SK-MEL-5 (cell line): ENCODE data around the gene FDX2. TPM values are rescaled to one million over a fixed set of nuclear protein-coding genes. Genes with fewer than 3 reads are reported as not detected.

Experiments used
- DNase-seq: peaks from one replicate; pipeline ENCODE4 v3.0.0-alpha.2; 2016; ENCODE audit warnings: low read depth, low spot score
- in situ Hi-C: cut with HindIII; loops from 2 replicates; pipeline ENCODE4 v1.10.0; 2016; ENCODE audit warnings: low sequenced_read_pairs, high pct_unique_total_duplicates, low pct_unique_long_range_greater_than_20kb
- small RNA-seq, 2 experiments: library from RNA; depleted of rRNA; stranded (forward); fragments of <200 nt; gene quantifications; one replicate each; pipeline ENCODE3, GENCODE V24; 2014
- total RNA-seq: library from RNA; depleted of rRNA; stranded (reverse); fragments of >200 nt; shearing (Covaris generic); gene quantifications from 2 replicates; pipeline ENCODE4 v1.2.3, GENCODE V29; 2014; rRNA removed

FDX2 gene
- total RNA-seq, 1 experiment from 2014 or later: 23.1 TPM

DNA sequence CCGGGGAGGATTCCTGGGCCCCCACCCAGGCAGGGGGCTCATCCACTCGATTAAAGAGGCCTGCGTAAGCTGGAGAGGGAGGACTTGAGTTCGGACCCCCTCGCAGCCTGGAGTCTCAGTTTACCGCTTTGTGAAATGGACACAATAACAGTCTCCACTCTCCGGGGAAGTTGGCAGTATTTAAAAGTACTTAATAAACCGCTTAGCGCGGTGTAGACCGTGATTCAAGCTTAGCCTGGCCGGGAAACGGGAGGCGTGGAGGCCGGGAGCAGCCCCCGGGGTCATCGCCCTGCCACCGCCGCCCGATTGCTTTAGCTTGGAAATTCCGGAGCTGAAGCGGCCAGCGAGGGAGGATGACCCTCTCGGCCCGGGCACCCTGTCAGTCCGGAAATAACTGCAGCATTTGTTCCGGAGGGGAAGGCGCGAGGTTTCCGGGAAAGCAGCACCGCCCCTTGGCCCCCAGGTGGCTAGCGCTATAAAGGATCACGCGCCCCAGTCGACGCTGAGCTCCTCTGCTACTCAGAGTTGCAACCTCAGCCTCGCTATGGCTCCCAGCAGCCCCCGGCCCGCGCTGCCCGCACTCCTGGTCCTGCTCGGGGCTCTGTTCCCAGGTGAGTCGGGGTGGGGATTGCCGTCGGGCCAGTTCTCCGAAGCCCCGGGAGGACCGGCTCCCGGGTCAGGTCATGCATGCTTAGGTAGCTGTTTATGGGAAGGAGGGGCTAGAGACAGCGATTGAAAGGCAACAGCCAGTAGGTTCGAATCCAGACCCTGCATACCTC, 45.0 kb downstream of the FDX2 start, which contains the start of gene ICAM1:
ICAM1 (plus strand) TSS at position 505 of the 779 bp plus-strand sequence; CDS start at position 545, 40 bp downstream.
- in situ Hi-C loops: no loop called here
- peak; percentile 82 for DNase-seq

GRCh38 chr19:10270180-10270615, 45.6 kb downstream of the FDX2 start:
- in situ Hi-C loops: no loop called here
- no peak for DNase-seq

- in situ Hi-C loops: no loop called here
- peak; percentile 66 for DNase-seq
Measured at GRCh38 chr19:10269333-10270179, 46.3 kb downstream of the FDX2 start.

GRCh38 chr19:10268071-10268470, 47.7 kb downstream of the FDX2 start:
- no peak for DNase-seq
- in situ Hi-C loops: no loop called here

- no peak for DNase-seq
- in situ Hi-C loops: no loop called here
Measured at GRCh38 chr19:10266706-10267105, 49.1 kb downstream of the FDX2 start.

GRCh38 chr19:10262771-10263170, 53.0 kb downstream of the FDX2 start:
- in situ Hi-C loops: no loop called here
- DNase-seq: no peak

- DNase-seq: no peak
- in situ Hi-C loops: no loop called here
Measured at GRCh38 chr19:10260141-10260584, 55.7 kb downstream of the FDX2 start.

Small RNA genes lying within 50 kb of the gene (small RNA-seq; reads per million reads assigned to genes)
- gene AC011511.1: 0 reads per million in 2 experiments
- gene AC011511.4: 0 reads per million in 2 experiments

Other genes with a start within 250 kb of the FDX2 start
- 22.8 and 24.3 TPM in 2 replicates for gene SHFL, start 229.7 kb downstream of the FDX2 start, total RNA-seq
- 1.5 and 2.6 TPM in 2 replicates for gene ANGPTL6, start 213.3 kb downstream of the FDX2 start, total RNA-seq
- gene PPAN, start 209.7 kb downstream of the FDX2 start, total RNA-seq: 34.0 and 42.4 TPM in 2 replicates
- 3.1 and 4.4 TPM in 2 replicates for gene P2RY11, start 204.3 kb downstream of the FDX2 start, total RNA-seq
- gene EIF3G, start 196.1 kb downstream of the FDX2 start, total RNA-seq: 275 and 291 TPM in 2 replicates
- gene DNMT1, start 121.1 kb downstream of the FDX2 start, total RNA-seq: 34.1 and 42.1 TPM in 2 replicates
- gene S1PR2, start 84.7 kb downstream of the FDX2 start, total RNA-seq: 4.7 and 4.9 TPM in 2 replicates
- gene MRPL4, start 63.8 kb downstream of the FDX2 start, total RNA-seq: 66.9 and 68.1 TPM in 2 replicates
- gene ICAM1, start 44.9 kb downstream of the FDX2 start, total RNA-seq: 45.0 and 46.2 TPM in 2 replicates
- 0.08 TPM in 1 of 2 replicates, not detected in the other for gene ICAM4, start 29.1 kb downstream of the FDX2 start, total RNA-seq
- 0.29 and 0.66 TPM in 2 replicates for gene ICAM5, start 26.1 kb downstream of the FDX2 start, total RNA-seq
- gene ZGLP1, start 6.2 kb downstream of the FDX2 start, total RNA-seq: 0.08 and 0.69 TPM in 2 replicates
- 7.3 and 8.1 TPM in 2 replicates for gene RAVER1, start 17.5 kb upstream of the FDX2 start, total RNA-seq
- gene ICAM3, start 23.6 kb upstream of the FDX2 start, total RNA-seq: 6.1 and 7.6 TPM in 2 replicates
- 26.5 and 31.6 TPM in 2 replicates for gene TYK2, start 64.6 kb upstream of the FDX2 start, total RNA-seq
- gene CDC37, start 87.5 kb upstream of the FDX2 start, total RNA-seq: 225 and 232 TPM in 2 replicates
- gene PDE4A, start 104.5 kb upstream of the FDX2 start, total RNA-seq: 1.5 and 2.5 TPM in 2 replicates
- gene KEAP1, start 187.3 kb upstream of the FDX2 start, total RNA-seq: 21.8 and 23.4 TPM in 2 replicates
- 2.6 and 3.2 TPM in 2 replicates for gene S1PR5, start 201.4 kb upstream of the FDX2 start, total RNA-seq
- gene ATG4D, start 227.9 kb upstream of the FDX2 start, total RNA-seq: 35.2 and 37.1 TPM in 2 replicates
- gene KRI1, start 250.0 kb upstream of the FDX2 start, total RNA-seq: 7.9 and 9.3 TPM in 2 replicates